H1 (cell line): Measurements from ENCODE around the gene PPIF. TPM values are rescaled to one million over a fixed set of nuclear protein-coding genes. Genes with fewer than 3 reads are reported as not detected.

Source experiments
- CTCF ChIA-PET: fragments of 300-600 bp; sonication (Branson Sonifier 250); formaldehyde crosslinking; loops from one replicate; lab custom pipeline; 2021; ENCODE audit not compliant: partially characterized antibody; lab: Charles Lee
- POLR2A ChIA-PET: fragments of 300-600 bp; sonication (Branson Sonifier 250); formaldehyde crosslinking; loops from one replicate; lab custom pipeline; 2021; ENCODE audit warnings: inconsistent platforms; ENCODE audit not compliant: partially characterized antibody; lab: Charles Lee
- DNase-seq, 2 experiments: peaks; one replicate each; pipeline versions ENCODE4 v3.0.0 to v3.0.0-alpha.2; 2010 to 2022; ENCODE audit warnings: low spot score in 2 of 2, low read depth in 1 of 2, mixed read lengths in 1 of 2
- FAIRE-seq: peaks from 2 replicates; lab custom pipeline; 2011; peaks lifted over from hg19 to GRCh38; lab: Jason Lieb, UNC
- H2AFZ ChIP-seq: 2 replicates; pipeline ENCODE4 v1.8.1; 2012; ENCODE audit warnings: low read length, inconsistent platforms
- H2AK5ac ChIP-seq: 2 replicates; pipeline ENCODE4 v1.6.1; 2013; ENCODE audit warnings: low read depth, low read length
- H2BK120ac ChIP-seq: replicated peaks from 2 replicates; pipeline ENCODE3; 2013; ENCODE audit warnings: low read depth, low read length, inconsistent platforms
- H2BK12ac ChIP-seq: 2 replicates; pipeline ENCODE4 v1.6.1; 2013; ENCODE audit warnings: low read depth, low read length
- H2BK15ac ChIP-seq: 2 replicates; pipeline ENCODE4 v1.6.1; 2013; ENCODE audit warnings: low read length
- H2BK20ac ChIP-seq: 2 replicates; pipeline ENCODE4 v1.6.1; 2013; ENCODE audit warnings: low read length
- H2BK5ac ChIP-seq: 2 replicates; pipeline ENCODE4 v1.6.1; 2013; ENCODE audit warnings: low read depth, low read length
- H3K14ac ChIP-seq: 2 replicates; pipeline ENCODE4 v1.6.1; 2013; ENCODE audit warnings: inconsistent platforms; ENCODE audit not compliant: insufficient read length
- H3K18ac ChIP-seq: 2 replicates; pipeline ENCODE4 v1.6.1; 2013; ENCODE audit warnings: low read length; ENCODE audit errors: extremely low read depth
- H3K23ac ChIP-seq: 2 replicates; pipeline ENCODE4 v1.6.1; 2013; ENCODE audit warnings: inconsistent platforms; ENCODE audit not compliant: insufficient read length
- H3K23me2 ChIP-seq: 2 replicates; pipeline ENCODE4 v1.6.1; 2013; ENCODE audit warnings: low read depth, low read length
- H3K27ac ChIP-seq: 2 replicates; pipeline ENCODE4 v1.6.1; 2011; ENCODE audit warnings: low read depth, low read length, inconsistent platforms
- H3K27me3 ChIP-seq, 4 experiments: replicated peaks in 1 of 4; 1 replicate in 1 of 4; 2 replicates in 3 of 4; pipeline versions ENCODE4 v1.6.1 to v1.8.1; 2011 to 2013; ENCODE audit warnings: low read length in 3 of 4, mild to moderate bottlenecking in 3 of 4, inconsistent platforms in 2 of 4, mixed read lengths in 2 of 4, moderate library complexity in 1 of 4; ENCODE audit not compliant: control insufficient read depth in 3 of 4, insufficient read depth in 3 of 4; ENCODE audit errors: extremely low read depth in 1 of 4
- H3K36me3 ChIP-seq, 4 experiments: 2 replicates each; pipeline versions ENCODE4 v1.6.1 to v1.8.1; 2011 to 2013; ENCODE audit warnings: mild to moderate bottlenecking in 4 of 4, low read length in 3 of 4, moderate library complexity in 2 of 4, control low read depth in 1 of 4, inconsistent platforms in 1 of 4; ENCODE audit not compliant: insufficient read depth in 4 of 4, control insufficient read depth in 2 of 4
- H3K4ac ChIP-seq: replicated peaks from 2 replicates; pipeline ENCODE3; 2013; ENCODE audit warnings: low read length, low read depth, mixed read lengths, inconsistent platforms; ENCODE audit not compliant: insufficient read length
- H3K4me1 ChIP-seq, 4 experiments: replicated peaks in 1 of 4; 1 replicate in 1 of 4; 2 replicates in 3 of 4; pipeline versions ENCODE4 v1.6.1 to v1.8.1; 2011 to 2013; ENCODE audit warnings: low read length in 3 of 4, inconsistent platforms in 2 of 4, mixed read lengths in 1 of 4; ENCODE audit not compliant: insufficient read depth in 4 of 4, control insufficient read depth in 3 of 4
- H3K4me2 ChIP-seq, 2 experiments: 2 replicates each; pipeline versions ENCODE4 v1.6.1 to v1.8.1; 2011 to 2013; ENCODE audit warnings: low read depth in 2 of 2, low read length in 2 of 2, control low read depth in 1 of 2, inconsistent platforms in 1 of 2, mild to moderate bottlenecking in 1 of 2; ENCODE audit not compliant: insufficient read depth in 1 of 2
- H3K4me3 ChIP-seq, 4 experiments: fragments of 200-600, 300-600 bp in 1 of 4; sonication (generic), shearing (Covaris generic), sonication (Bioruptor Twin) in 1 of 4; 2 replicates each; pipeline versions ENCODE4 v1.5.1 to v1.8.1; 2011 to 2016; ENCODE audit warnings: low read length in 4 of 4, low read depth in 3 of 4, control low read depth in 2 of 4, inconsistent platforms in 2 of 4, mild to moderate bottlenecking in 2 of 4, mixed read lengths in 1 of 4, moderate library complexity in 1 of 4; ENCODE audit not compliant: insufficient read depth in 2 of 4; ENCODE audit errors: extremely low read depth in 1 of 4
- H3K56ac ChIP-seq: replicated peaks from 2 replicates; pipeline ENCODE3; 2013; ENCODE audit warnings: low read depth, mild to moderate bottlenecking, mixed read lengths, low read length, inconsistent platforms; ENCODE audit not compliant: insufficient read length
- H3K79me1 ChIP-seq: 2 replicates; pipeline ENCODE4 v1.6.1; 2013; ENCODE audit warnings: low read depth, low read length, control low read depth
- H3K79me2 ChIP-seq, 2 experiments: 2 replicates each; pipeline versions ENCODE4 v1.6.1 to v1.8.1; 2012 to 2013; ENCODE audit warnings: low read length in 2 of 2, mild to moderate bottlenecking in 2 of 2, inconsistent platforms in 1 of 2; ENCODE audit not compliant: insufficient read depth in 2 of 2, control insufficient read depth in 1 of 2
- H3K9ac ChIP-seq, 4 experiments: replicated peaks in 1 of 4; 1 replicate in 1 of 4; 2 replicates in 3 of 4; pipeline versions ENCODE4 v1.6.1 to v1.8.1; 2011 to 2013; ENCODE audit warnings: low read depth in 3 of 4, low read length in 3 of 4, control low read depth in 2 of 4, mild to moderate bottlenecking in 2 of 4, moderate library complexity in 2 of 4, inconsistent platforms in 1 of 4; ENCODE audit errors: extremely low read depth in 1 of 4
- H3K9me3 ChIP-seq, 2 experiments: 2 replicates each; pipeline versions ENCODE4 v1.6.1 to v1.8.1; 2012 to 2013; ENCODE audit warnings: mild to moderate bottlenecking in 2 of 2, moderate library complexity in 2 of 2, control low read depth in 1 of 2, inconsistent platforms in 1 of 2, low read depth in 1 of 2, low read length in 1 of 2, mixed read lengths in 1 of 2; ENCODE audit not compliant: insufficient read depth in 2 of 2
- H4K20me1 ChIP-seq, 2 experiments: replicated peaks in 1 of 2; 2 replicates each; pipeline versions ENCODE3 to v1.8.1; 2011 to 2013; ENCODE audit warnings: inconsistent platforms in 2 of 2, low read length in 2 of 2, mild to moderate bottlenecking in 1 of 2; ENCODE audit not compliant: insufficient read depth in 2 of 2, control insufficient read depth in 1 of 2
- H4K5ac ChIP-seq: 2 replicates; pipeline ENCODE4 v1.6.1; 2013; ENCODE audit warnings: low read length, low read depth, mixed read lengths, inconsistent platforms; ENCODE audit not compliant: insufficient read length
- H4K8ac ChIP-seq: 2 replicates; pipeline ENCODE4 v1.8.0; 2013; ENCODE audit warnings: mild to moderate bottlenecking, moderate library complexity, low read length, inconsistent platforms; ENCODE audit not compliant: insufficient read depth; ENCODE audit errors: extremely low read depth
- H4K91ac ChIP-seq: replicated peaks from 2 replicates; pipeline ENCODE3; 2013; ENCODE audit warnings: low read length, mixed read lengths, inconsistent platforms; ENCODE audit not compliant: insufficient read length
- NRF1 ChIP-seq: IDR thresholded peaks from 2 replicates; pipeline ENCODE4 v1.6.1; 2011; ENCODE audit warnings: mild to moderate bottlenecking, low read depth, low read length, improper control_type of control experiment
- WGBS, 2 experiments: shearing (Covaris generic) in 1 of 2; methylation state at CpG; one replicate each; pipeline versions ENCODE4 v1.1.6 to v1.1.7; 2013 to 2015; ENCODE audit warnings: low lambda C conversion rate in 2 of 2, mixed read lengths in 2 of 2, inconsistent platforms in 1 of 2, low coverage in 1 of 2, missing lambda C conversion rate in 1 of 2; ENCODE audit not compliant: insufficient replicate concordance in 2 of 2, insufficient coverage in 1 of 2, insufficient read length in 1 of 2; ENCODE audit errors: extremely low coverage in 1 of 2, missing lambda C conversion rate in 1 of 2; 5-methylcytosine and 5-hydroxymethylcytosine counted together
- polyA plus RNA-seq, 7 experiments: library from polyadenylated mRNA; depleted of rRNA in 3 of 7; stranded (reverse) in 5 of 7; unstranded in 2 of 7; fragments of >200 nt in 5 of 7; fragments of 200-250 nt in 2 of 7; gene quantifications; 1 replicate in 5 of 7; 2 replicates in 1 of 7; 4 replicates in 1 of 7; pipeline versions ENCODE4 v1.2.1 to v1.2.3, GENCODE V29; 2011 to 2013; ENCODE audit warnings: missing spikeins in 2 of 7, mixed read lengths in 2 of 7
- total RNA-seq: library from RNA; stranded (reverse); fragmentation: NEBNext Ultra II Directional; extraction: Animal tissue kit (Norgen Biotek cat#: 25700); gene quantifications from 2 replicates; pipeline ENCODE4 v1.2.1, GENCODE V29; 2021

Gene PPIF
- total and polyA plus RNA-seq, 2 of the 8 experiments (the other 6 are each of a cell fraction or from before 2014, with no cell fraction given), result 70.2 to 77.6 TPM

- H3K9ac ChIP-seq, result no peak overlapping the region
- H2BK5ac ChIP-seq, result no peak overlapping the region
- H4K20me1 ChIP-seq, result no peaks in the 10 kb centered on the region
- H2BK15ac ChIP-seq, result no peak overlapping the region
- no peak for FAIRE-seq
- no peak overlapping the region for H2BK12ac ChIP-seq
- no peak overlapping the region for H2AK5ac ChIP-seq
- H3K79me2 ChIP-seq, result no peaks in the 10 kb centered on the region
- H3K27ac ChIP-seq, result no peak overlapping the region
- H3K56ac ChIP-seq, result no peak overlapping the region
- ChIA-PET POLR2A (interaction anchor here (1.5 kb wide), 1 partner anchor 12 kb away, joined by 3 read pairs; no protein-coding TSS in a partner anchor), CTCF (interaction anchor here (0.6 to 12.0 kb wide), 10 partner anchors 9 to 95 kb away, joined by 3 to 100 read pairs (median 3); no protein-coding TSS in a partner anchor)
- H3K79me1 ChIP-seq, result no peaks in the 10 kb centered on the region
- DNase-seq, result no peak
- no peak for TF ChIP-seq NRF1
- H2AFZ ChIP-seq, result no peak overlapping the region
- H4K5ac ChIP-seq, result no peak overlapping the region
- no peak overlapping the region for H3K23ac ChIP-seq
- no peak overlapping the region for H2BK120ac ChIP-seq
- H3K36me3 ChIP-seq, result no peaks in the 10 kb centered on the region
- H3K4me1 ChIP-seq, result no peaks in the 10 kb centered on the region; a peak in 1 of 7 replicates
- no peak overlapping the region for H3K4ac ChIP-seq
- H3K23me2 ChIP-seq, result no peaks in the 10 kb centered on the region; the same call in 1 of the 2 replicates
- no peaks in the 10 kb centered on the region; a peak in 1 of 7 replicates for H3K27me3 ChIP-seq
- no peak overlapping the region for H3K4me2 ChIP-seq
- no peak overlapping the region for H4K8ac ChIP-seq
- no peak overlapping the region for H3K14ac ChIP-seq
- no peaks in the 10 kb centered on the region for H3K9me3 ChIP-seq
- 79% methylated on average over 6 of the region's 6 CpGs; no CpG with 5 or more reads in 1 of the 2 experiments for WGBS, 2 experiments
- no peak overlapping the region for H2BK20ac ChIP-seq
- no peak overlapping the region for H3K4me3 ChIP-seq
- no peak overlapping the region for H3K18ac ChIP-seq
- no peak overlapping the region for H4K91ac ChIP-seq
Observed at GRCh38 chr10:79392506-79393176, 45.4 kb downstream of the PPIF start.
